ENCODE results near the gene TOR1B.

Gene TOR1B

DNA sequence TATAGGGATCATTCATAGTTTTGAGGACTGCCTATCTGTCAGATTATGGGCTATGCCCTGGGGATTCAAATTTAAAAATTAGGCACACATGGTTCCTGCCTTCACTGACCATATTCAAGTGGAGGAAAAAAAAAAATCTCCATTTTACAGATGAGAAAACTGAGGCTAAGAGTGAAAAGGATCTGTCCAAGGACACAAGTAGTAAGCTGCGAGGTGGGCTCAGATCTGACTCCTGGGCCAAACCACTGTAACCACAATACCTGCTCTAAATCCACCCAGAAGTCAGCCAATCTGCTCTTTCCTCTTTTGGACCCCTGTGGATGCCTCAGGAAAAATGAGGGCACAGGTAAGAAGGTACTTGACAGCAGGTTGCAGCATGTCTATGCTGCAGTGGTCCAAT is 23.8 kb downstream of the TOR1B start:
- TF ChIP-seq, protein P1, sequence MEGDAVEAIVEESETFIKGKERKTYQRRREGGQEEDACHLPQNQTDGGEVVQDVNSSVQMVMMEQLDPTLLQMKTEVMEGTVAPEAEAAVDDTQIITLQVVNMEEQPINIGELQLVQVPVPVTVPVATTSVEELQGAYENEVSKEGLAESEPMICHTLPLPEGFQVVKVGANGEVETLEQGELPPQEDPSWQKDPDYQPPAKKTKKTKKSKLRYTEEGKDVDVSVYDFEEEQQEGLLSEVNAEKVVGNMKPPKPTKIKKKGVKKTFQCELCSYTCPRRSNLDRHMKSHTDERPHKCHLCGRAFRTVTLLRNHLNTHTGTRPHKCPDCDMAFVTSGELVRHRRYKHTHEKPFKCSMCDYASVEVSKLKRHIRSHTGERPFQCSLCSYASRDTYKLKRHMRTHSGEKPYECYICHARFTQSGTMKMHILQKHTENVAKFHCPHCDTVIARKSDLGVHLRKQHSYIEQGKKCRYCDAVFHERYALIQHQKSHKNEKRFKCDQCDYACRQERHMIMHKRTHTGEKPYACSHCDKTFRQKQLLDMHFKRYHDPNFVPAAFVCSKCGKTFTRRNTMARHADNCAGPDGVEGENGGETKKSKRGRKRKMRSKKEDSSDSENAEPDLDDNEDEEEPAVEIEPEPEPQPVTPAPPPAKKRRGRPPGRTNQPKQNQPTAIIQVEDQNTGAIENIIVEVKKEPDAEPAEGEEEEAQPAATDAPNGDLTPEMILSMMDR (IDR thresholded peaks at IDR 0.05; ENCODE audit: low read depth, low read length, missing control alignments), result no peak
- no peak for DNase-seq (ENCODE audit: low read depth)
- no peak overlapping the region for H3K4me3 ChIP-seq (ENCODE audit: low read depth, low read length)

GRCh38 chr9:129828051-129828450 is 25.1 kb downstream of the TOR1B start:
- TF ChIP-seq, protein P1 (IDR thresholded peaks at IDR 0.05; ENCODE audit: low read depth, low read length, missing control alignments), result no peak
- DNase-seq (ENCODE audit: low read depth), result no peak
- H3K4me3 ChIP-seq (ENCODE audit: low read depth, low read length), result no peak overlapping the region

GRCh38 chr9:129828969-129829368 is 26.0 kb downstream of the TOR1B start:
- DNase-seq (ENCODE audit: low read depth), result no peak

DNA sequence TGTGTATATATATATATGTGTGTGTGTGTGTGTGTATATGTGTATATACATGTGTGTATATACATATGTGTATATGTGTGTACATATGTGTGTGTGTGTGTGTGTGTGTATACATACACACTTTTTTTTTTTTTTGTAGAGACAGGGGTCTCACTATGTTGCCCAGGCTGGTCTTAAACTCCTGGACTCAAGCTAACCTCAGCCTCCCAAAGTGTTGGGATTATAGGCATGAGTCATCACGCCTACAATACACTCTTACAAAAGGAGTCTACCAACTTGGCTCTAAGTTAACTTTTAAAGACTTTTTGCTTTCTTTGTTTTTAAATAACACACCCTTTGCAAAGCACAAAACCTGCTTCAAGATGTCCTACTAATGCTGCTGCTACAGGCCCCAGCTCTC is 30.0 kb downstream of the TOR1B start:
- TF ChIP-seq, protein P1 (IDR thresholded peaks at IDR 0.05; ENCODE audit: low read depth, low read length, missing control alignments), result no peak
- DNase-seq (ENCODE audit: low read depth), result no peak
- no peak overlapping the region for H3K4me3 ChIP-seq (ENCODE audit: low read depth, low read length)

More at GRCh38 chr9:129828969-129829368, 26.0 kb downstream of the TOR1B start:
- H3K4me3 ChIP-seq (ENCODE audit: low read depth, low read length), result no peak overlapping the region
- TF ChIP-seq, protein P1 (IDR thresholded peaks at IDR 0.05; ENCODE audit: low read depth, low read length, missing control alignments), result no peak

GRCh38 chr9:129834489-129835127 is 31.6 kb downstream of the TOR1B start:
- TF ChIP-seq, protein P1 (IDR thresholded peaks at IDR 0.05; ENCODE audit: low read depth, low read length, missing control alignments), result no peak
- H3K4me3 ChIP-seq (ENCODE audit: low read depth, low read length), result peak overlapping the region; percentile 96
- DNase-seq (ENCODE audit: low read depth), result no peak

- TF ChIP-seq, protein P1 (IDR thresholded peaks at IDR 0.05; ENCODE audit: low read depth, low read length, missing control alignments), result no peak
- DNase-seq (ENCODE audit: low read depth), result peak; percentile 83
- peak within 1 kb of the TSS; percentile 96 for H3K4me3 ChIP-seq (ENCODE audit: low read depth, low read length)
These were observed 32.3 kb downstream of the TOR1B start, which contains the start of the genes C9orf78 and USP20 for GRCh38 chr9:129835128-129835859. C9orf78 (minus strand) TSS chr9:129835275; CDS start chr9:129835221, 54 bp downstream. USP20 (plus strand) TSS chr9:129835458; CDS start chr9:129852556, 17,098 bp downstream.
